OCI-LY7 (cell line): ENCODE data around the gene ZBTB16.

Experiments
- CTCF ChIP-seq: fragments of 200-600 bp; sonication (generic); conservative IDR thresholded peaks from 2 replicates; pipeline ENCODE4 v1.5.1; 2014; ENCODE audit warnings: mild to moderate bottlenecking, antibody characterized with exemption, low read length, moderate library complexity, mixed read lengths
- EZH2phosphoT487 ChIP-seq: fragments of 200-600 bp; sonication (generic); IDR thresholded peaks from 2 replicates; pipeline ENCODE4 v1.6.1; 2018; ENCODE audit warnings: low read depth, borderline replicate concordance, mild to moderate bottlenecking, mixed run types, antibody characterized with exemption, low read length, moderate library complexity, mixed read lengths

GRCh38 chr11:114077482-114078305 is 18.2 kb downstream of the ZBTB16 start:
- TF ChIP-seq CTCF: no peak
- TF ChIP-seq EZH2phosphoT487: no peak
